ENCODE results near the gene ALKBH6.

Gene ALKBH6

GRCh38 chr19:36041831-36042230, 27.8 kb upstream of the ALKBH6 start:
- TF ChIP-seq CREB1 (IDR thresholded peaks at IDR 0.05; ENCODE audit: low read depth) (no peak), TEAD4 (IDR thresholded peaks at IDR 0.05) (peak; percentile 86), CEBPB (IDR thresholded peaks at IDR 0.05) (peak; percentile 80; the same call in 1 of the 2 replicates)

GRCh38 chr19:36041092-36041491, 27.1 kb upstream of the ALKBH6 start:
- peak; percentile 96 for TF ChIP-seq CEBPB (IDR thresholded peaks at IDR 0.05)

- TF ChIP-seq CREB1 (IDR thresholded peaks at IDR 0.05; ENCODE audit: low read depth) (no peak), ZBTB7A (IDR thresholded peaks at IDR 0.05; ENCODE audit: low read depth) (no peak), YY1 (IDR thresholded peaks at IDR 0.05; ENCODE audit: low read depth) (no peak), FOXM1 (IDR thresholded peaks at IDR 0.05; ENCODE audit: borderline replicate concordance, low read depth) (no peak), NFIC (IDR thresholded peaks at IDR 0.05) (no peak), EP300 (IDR thresholded peaks at IDR 0.05; ENCODE audit: borderline replicate concordance) (no peak), EGR1 (IDR thresholded peaks at IDR 0.05) (no peak), RAD21 (IDR thresholded peaks at IDR 0.05; ENCODE audit: low read depth) (no peak), TEAD4 (IDR thresholded peaks at IDR 0.05) (no peak), USF1 (IDR thresholded peaks at IDR 0.05) (no peak), CEBPB (IDR thresholded peaks at IDR 0.05) (no peak), TCF12 (IDR thresholded peaks at IDR 0.05; ENCODE audit: low read depth) (no peak), MAX (IDR thresholded peaks at IDR 0.05) (no peak), REST (IDR thresholded peaks at IDR 0.05; ENCODE audit: low read depth) (no peak), TAF1 (IDR thresholded peaks at IDR 0.05; ENCODE audit: low read depth) (no peak)
These were observed 26.5 kb upstream of the ALKBH6 start for GRCh38 chr19:36040495-36040894.

GRCh38 chr19:36032251-36033104, 18.5 kb upstream of the ALKBH6 start, which contains the start of gene CLIP3:
CLIP3 (minus strand) TSS chr19:36032873; CDS start chr19:36032357, 516 bp downstream.
- no peak for TF ChIP-seq MAX (IDR thresholded peaks at IDR 0.05)
- TF ChIP-seq CREB1 (IDR thresholded peaks at IDR 0.05; ENCODE audit: low read depth): no peak
- no peak for TF ChIP-seq CEBPB (IDR thresholded peaks at IDR 0.05)
- no peak for TF ChIP-seq EP300 (IDR thresholded peaks at IDR 0.05; ENCODE audit: borderline replicate concordance)
- TF ChIP-seq REST (IDR thresholded peaks at IDR 0.05; ENCODE audit: low read depth): no peak
- no peak for TF ChIP-seq TAF1 (IDR thresholded peaks at IDR 0.05; ENCODE audit: low read depth)
- no peak for TF ChIP-seq NFIC (IDR thresholded peaks at IDR 0.05)
- no peak for TF ChIP-seq FOXM1 (IDR thresholded peaks at IDR 0.05; ENCODE audit: borderline replicate concordance, low read depth)
- TF ChIP-seq YY1 (IDR thresholded peaks at IDR 0.05; ENCODE audit: low read depth): no peak
- TF ChIP-seq TEAD4 (IDR thresholded peaks at IDR 0.05): no peak
- TF ChIP-seq ZBTB7A (IDR thresholded peaks at IDR 0.05; ENCODE audit: low read depth): no peak; the same call in 1 of the 2 replicates
- TF ChIP-seq USF1 (IDR thresholded peaks at IDR 0.05): no peak
- TF ChIP-seq EGR1 (IDR thresholded peaks at IDR 0.05): no peak
- no peak for TF ChIP-seq TCF12 (IDR thresholded peaks at IDR 0.05; ENCODE audit: low read depth)
- TF ChIP-seq RAD21 (IDR thresholded peaks at IDR 0.05; ENCODE audit: low read depth): no peak

GRCh38 chr19:36031308-36031707, 17.3 kb upstream of the ALKBH6 start:
- TF ChIP-seq TCF12 (IDR thresholded peaks at IDR 0.05; ENCODE audit: low read depth) (no peak), USF1 (IDR thresholded peaks at IDR 0.05) (no peak), MAX (IDR thresholded peaks at IDR 0.05) (no peak), TAF1 (IDR thresholded peaks at IDR 0.05; ENCODE audit: low read depth) (no peak), FOXM1 (IDR thresholded peaks at IDR 0.05; ENCODE audit: borderline replicate concordance, low read depth) (no peak), REST (IDR thresholded peaks at IDR 0.05; ENCODE audit: low read depth) (no peak), RAD21 (IDR thresholded peaks at IDR 0.05; ENCODE audit: low read depth) (no peak), CEBPB (IDR thresholded peaks at IDR 0.05) (no peak), CREB1 (IDR thresholded peaks at IDR 0.05; ENCODE audit: low read depth) (no peak), YY1 (IDR thresholded peaks at IDR 0.05; ENCODE audit: low read depth) (no peak), EGR1 (IDR thresholded peaks at IDR 0.05) (no peak), TEAD4 (IDR thresholded peaks at IDR 0.05) (no peak), NFIC (IDR thresholded peaks at IDR 0.05) (no peak), EP300 (IDR thresholded peaks at IDR 0.05; ENCODE audit: borderline replicate concordance) (no peak)
